PC-3 (cell line): Measurements from ENCODE around the gene DDIT4L. TPM values are rescaled to one million over a fixed set of nuclear protein-coding genes. Genes with fewer than 3 reads are reported as not detected.

Source experiments
- ATAC-seq: fragments of 200-7000 bp; cut with Tn5 transposase; 2 replicates; pipeline ENCODE4 v1.9.1; 2020; ENCODE audit warnings: mild to moderate bottlenecking, moderate library complexity
- BruUV-seq: library from RNA; stranded (reverse); fragments of 400-500 nt; replicated peaks from 2 replicates; lab custom pipeline; 2021; lab: Mats Ljungman, UMichigan
- CTCF ChIA-PET: fragments of 300-600 bp; sonication (Branson Sonifier 250); formaldehyde crosslinking; loops from one replicate; lab custom pipeline; 2022; ENCODE audit warnings: antibody characterized with exemption; lab: Charles Lee
- POLR2A ChIA-PET: fragments of 300-600 bp; sonication (Branson Sonifier 250); formaldehyde crosslinking; loops from one replicate; lab custom pipeline; 2022; ENCODE audit warnings: antibody characterized with exemption; ENCODE audit not compliant: unreplicated experiment; lab: Charles Lee
- DNase-seq: peaks from one replicate; pipeline ENCODE4 v3.0.0-alpha.2; 2015
- H2AFZ ChIP-seq: fragments of 300-600 bp; sonication (generic); 2 replicates; pipeline ENCODE4 v1.6.0; 2016; ENCODE audit warnings: antibody characterized with exemption, low read length
- H3F3A ChIP-seq: fragments of 300-600 bp; sonication (generic); one replicate; pipeline ENCODE4 v1.6.0; 2017; ENCODE audit warnings: antibody characterized with exemption, low read length, control low read depth, mild to moderate bottlenecking; ENCODE audit not compliant: unreplicated experiment
- H3K27ac ChIP-seq: fragments of 300-600 bp; sonication (generic); 2 replicates; pipeline ENCODE4 v1.5.1; 2016; ENCODE audit warnings: mild to moderate bottlenecking, low read length
- H3K27me3 ChIP-seq: fragments of 300-600 bp; sonication (generic); 2 replicates; pipeline ENCODE4 v1.6.1; 2016; ENCODE audit warnings: low read length, mixed read lengths
- H3K36me3 ChIP-seq: fragments of 300-600 bp; sonication (generic); 2 replicates; pipeline ENCODE4 v1.6.1; 2016; ENCODE audit warnings: low read depth, mixed run types, low read length, mixed read lengths
- H3K4me1 ChIP-seq: fragments of 300-600 bp; sonication (generic); 2 replicates; pipeline ENCODE4 v1.5.1; 2016; ENCODE audit warnings: low read length; ENCODE audit not compliant: insufficient read depth
- H3K4me2 ChIP-seq: fragments of 300-600 bp; sonication (generic); 2 replicates; pipeline ENCODE4 v1.6.0; 2016; ENCODE audit warnings: low read length
- H3K4me3 ChIP-seq: fragments of 300-600 bp; sonication (generic); 2 replicates; pipeline ENCODE4 v1.5.1; 2016; ENCODE audit warnings: mild to moderate bottlenecking, low read length, mixed read lengths
- H3K79me2 ChIP-seq: fragments of 300-600 bp; sonication (generic); 2 replicates; pipeline ENCODE4 v1.6.1; 2017; ENCODE audit warnings: low read length, mixed read lengths
- H3K9ac ChIP-seq: fragments of 300-600 bp; sonication (generic); 2 replicates; pipeline ENCODE4 v1.6.0; 2016; ENCODE audit warnings: mild to moderate bottlenecking, low read length
- H3K9me2 ChIP-seq: fragments of 300-600 bp; sonication (generic); replicated peaks from 2 replicates; pipeline ENCODE4 v1.6.1; 2016; ENCODE audit warnings: mixed run types, low read length, mixed read lengths
- H3K9me3 ChIP-seq: fragments of 300-600 bp; sonication (generic); 2 replicates; pipeline ENCODE4 v1.6.1; 2016; ENCODE audit warnings: low read length, mixed read lengths
- H4K20me1 ChIP-seq: fragments of 300-600 bp; sonication (generic); 2 replicates; pipeline ENCODE4 v1.6.1; 2016; ENCODE audit warnings: low read length, mixed read lengths
- EZH2 ChIP-seq: fragments of 300-600 bp; sonication (generic); IDR thresholded peaks from one replicate; pipeline ENCODE4 v1.6.1; 2017; ENCODE audit warnings: antibody characterized with exemption, mild to moderate bottlenecking, low read length; ENCODE audit not compliant: unreplicated experiment
- EZH2phosphoT487 ChIP-seq: fragments of 300-600 bp; sonication (generic); IDR thresholded peaks from 2 replicates; pipeline ENCODE4 v1.6.1; 2018; ENCODE audit warnings: mild to moderate bottlenecking, antibody characterized with exemption, low read length, borderline replicate concordance
- intact Hi-C: fragments of 100-400 bp; cut with micrococcal nuclease; formaldehyde crosslinking; loops from 2 replicates; pipeline ENCODE4 v1.9.0; 2023
- total RNA-seq: library from RNA; depleted of rRNA; stranded (reverse); fragments of >200 nt; gene quantifications from 2 replicates; pipeline ENCODE4 v1.2.3, GENCODE V29; 2014
- TF ChIP-seq, protein P1 (sequence below): fragments of 300-600 bp; sonication (generic); conservative IDR thresholded peaks from 2 replicates; pipeline ENCODE4 v1.5.1; 2017; ENCODE audit warnings: antibody characterized with exemption, low read depth, mild to moderate bottlenecking, low read length

Gene DDIT4L
- total RNA-seq, 1 experiment from 2014 or later = not detected

DNA sequence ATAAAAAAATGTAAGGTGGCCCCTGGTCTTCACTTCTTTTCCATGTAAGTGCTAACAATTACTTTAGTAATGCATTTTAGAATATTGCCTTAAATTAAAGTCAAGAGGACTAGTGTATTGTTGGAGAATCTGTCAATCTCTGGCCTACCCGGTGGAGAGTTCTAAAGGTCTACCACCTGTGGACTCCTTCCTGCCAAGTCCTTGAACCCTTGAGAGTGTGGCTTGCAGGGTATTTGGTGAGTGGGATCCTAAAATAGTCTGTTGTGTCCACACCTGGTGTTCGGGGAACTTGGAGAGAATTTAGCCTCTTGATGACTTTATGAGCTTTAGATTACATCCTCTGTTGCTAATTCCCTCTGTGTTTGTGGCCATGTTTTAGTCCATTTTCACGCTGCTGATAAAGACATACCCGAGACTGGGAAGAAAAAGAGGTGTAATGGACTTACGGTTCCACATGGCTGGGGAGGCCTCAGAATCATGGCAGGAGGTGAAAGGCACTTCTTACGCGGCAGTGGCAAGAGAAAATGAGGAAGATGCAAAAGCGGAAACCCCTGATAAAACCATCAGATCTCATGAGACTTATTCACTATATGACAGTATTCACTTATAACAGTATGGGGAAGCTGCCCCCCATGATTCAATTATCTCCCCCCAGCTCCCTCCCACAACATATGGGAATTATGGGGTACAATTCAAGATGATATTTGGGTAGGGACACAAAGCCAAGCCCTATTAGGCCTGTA lies 23.8 kb downstream of the DDIT4L start:
- ATAC-seq (no peak), DNase-seq (no peak)
- Histone ChIP-seq H3K9ac (no peak overlapping the region), H3K79me2 (no peaks in the 10 kb centered on the region), H3K4me2 (no peak overlapping the region), H3K36me3 (no peaks in the 10 kb centered on the region), H2AFZ (no peak overlapping the region), H3K4me1 (no peaks in the 10 kb centered on the region), H3K9me3 (no peaks in the 10 kb centered on the region), H4K20me1 (no peaks in the 10 kb centered on the region), H3K27ac (no peak overlapping the region), H3K4me3 (no peak overlapping the region), H3K9me2 (no peaks in the 10 kb centered on the region), H3K27me3 (no peaks in the 10 kb centered on the region), H3F3A (no peaks in the 10 kb centered on the region)
- BruUV-seq = no TSS peak
- TF ChIP-seq EZH2phosphoT487 (no peak), EZH2 (no peak)
- TF ChIP-seq, protein P1, sequence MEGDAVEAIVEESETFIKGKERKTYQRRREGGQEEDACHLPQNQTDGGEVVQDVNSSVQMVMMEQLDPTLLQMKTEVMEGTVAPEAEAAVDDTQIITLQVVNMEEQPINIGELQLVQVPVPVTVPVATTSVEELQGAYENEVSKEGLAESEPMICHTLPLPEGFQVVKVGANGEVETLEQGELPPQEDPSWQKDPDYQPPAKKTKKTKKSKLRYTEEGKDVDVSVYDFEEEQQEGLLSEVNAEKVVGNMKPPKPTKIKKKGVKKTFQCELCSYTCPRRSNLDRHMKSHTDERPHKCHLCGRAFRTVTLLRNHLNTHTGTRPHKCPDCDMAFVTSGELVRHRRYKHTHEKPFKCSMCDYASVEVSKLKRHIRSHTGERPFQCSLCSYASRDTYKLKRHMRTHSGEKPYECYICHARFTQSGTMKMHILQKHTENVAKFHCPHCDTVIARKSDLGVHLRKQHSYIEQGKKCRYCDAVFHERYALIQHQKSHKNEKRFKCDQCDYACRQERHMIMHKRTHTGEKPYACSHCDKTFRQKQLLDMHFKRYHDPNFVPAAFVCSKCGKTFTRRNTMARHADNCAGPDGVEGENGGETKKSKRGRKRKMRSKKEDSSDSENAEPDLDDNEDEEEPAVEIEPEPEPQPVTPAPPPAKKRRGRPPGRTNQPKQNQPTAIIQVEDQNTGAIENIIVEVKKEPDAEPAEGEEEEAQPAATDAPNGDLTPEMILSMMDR = no peak
- intact Hi-C loops = no loop called here
- ChIA-PET POLR2A (no interaction called here), CTCF (no interaction called here)

DNA sequence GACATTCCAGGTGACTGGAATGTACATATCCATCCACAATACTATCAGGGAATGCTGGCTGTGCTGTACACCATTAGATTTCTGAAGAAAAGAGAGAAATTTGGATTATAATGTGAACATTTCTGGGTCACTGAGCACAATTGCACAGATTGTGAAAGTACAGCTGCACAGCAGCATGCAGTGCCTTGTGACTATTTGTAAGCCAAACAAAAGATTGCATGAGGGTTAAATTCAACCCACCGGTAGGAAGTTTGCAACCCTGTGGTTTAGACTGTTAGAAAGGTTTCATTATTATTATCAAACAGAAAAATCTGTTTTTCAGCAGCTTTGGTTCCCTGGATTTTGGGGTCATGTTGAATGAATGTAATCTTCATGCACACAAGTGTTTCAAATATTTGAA lies 24.5 kb downstream of the DDIT4L start:
- Histone ChIP-seq H2AFZ (no peak overlapping the region), H3K27me3 (no peaks in the 10 kb centered on the region), H3K27ac (no peak overlapping the region), H3K4me2 (no peak overlapping the region), H3K4me3 (no peak overlapping the region), H3K36me3 (no peaks in the 10 kb centered on the region), H3K9me3 (no peaks in the 10 kb centered on the region), H3K79me2 (no peaks in the 10 kb centered on the region), H3K4me1 (no peaks in the 10 kb centered on the region), H3K9ac (no peak overlapping the region), H3F3A (no peaks in the 10 kb centered on the region), H4K20me1 (no peaks in the 10 kb centered on the region), H3K9me2 (no peaks in the 10 kb centered on the region)
- intact Hi-C loops = no loop called here
- DNase-seq = no peak
- ATAC-seq = no peak
- CTCF ChIA-PET = no interaction called here
- TF ChIP-seq EZH2 = no peak
- TF ChIP-seq, protein P1 = no peak
- TF ChIP-seq EZH2phosphoT487 = no peak
- POLR2A ChIA-PET = no interaction called here
- no TSS peak for BruUV-seq
